H1 (cell line): ENCODE results near the gene NECTIN2. TPM values are rescaled to one million over a fixed set of nuclear protein-coding genes. Genes with fewer than 3 reads are reported as not detected.

Experiments used
- CTCF ChIA-PET: fragments of 300-600 bp; sonication (Branson Sonifier 250); formaldehyde crosslinking; loops from one replicate; lab custom pipeline; 2021; ENCODE audit not compliant: partially characterized antibody; lab: Charles Lee
- POLR2A ChIA-PET: fragments of 300-600 bp; sonication (Branson Sonifier 250); formaldehyde crosslinking; loops from one replicate; lab custom pipeline; 2021; ENCODE audit warnings: inconsistent platforms; ENCODE audit not compliant: partially characterized antibody; lab: Charles Lee
- DNase-seq, 2 experiments: peaks; one replicate each; pipeline versions ENCODE4 v3.0.0 to v3.0.0-alpha.2; 2010 to 2022; ENCODE audit warnings: low spot score in 2 of 2, low read depth in 1 of 2, mixed read lengths in 1 of 2
- FAIRE-seq: peaks from 2 replicates; lab custom pipeline; 2011; peaks lifted over from hg19 to GRCh38; lab: Jason Lieb, UNC
- H2AFZ ChIP-seq: 2 replicates; pipeline ENCODE4 v1.8.1; 2012; ENCODE audit warnings: low read length, inconsistent platforms
- H2AK5ac ChIP-seq: 2 replicates; pipeline ENCODE4 v1.6.1; 2013; ENCODE audit warnings: low read depth, low read length
- H2BK120ac ChIP-seq: replicated peaks from 2 replicates; pipeline ENCODE3; 2013; ENCODE audit warnings: low read depth, low read length, inconsistent platforms
- H2BK12ac ChIP-seq: 2 replicates; pipeline ENCODE4 v1.6.1; 2013; ENCODE audit warnings: low read depth, low read length
- H2BK15ac ChIP-seq: 2 replicates; pipeline ENCODE4 v1.6.1; 2013; ENCODE audit warnings: low read length
- H2BK20ac ChIP-seq: 2 replicates; pipeline ENCODE4 v1.6.1; 2013; ENCODE audit warnings: low read length
- H2BK5ac ChIP-seq: 2 replicates; pipeline ENCODE4 v1.6.1; 2013; ENCODE audit warnings: low read depth, low read length
- H3K14ac ChIP-seq: 2 replicates; pipeline ENCODE4 v1.6.1; 2013; ENCODE audit warnings: inconsistent platforms; ENCODE audit not compliant: insufficient read length
- H3K18ac ChIP-seq: 2 replicates; pipeline ENCODE4 v1.6.1; 2013; ENCODE audit warnings: low read length; ENCODE audit errors: extremely low read depth
- H3K23ac ChIP-seq: 2 replicates; pipeline ENCODE4 v1.6.1; 2013; ENCODE audit warnings: inconsistent platforms; ENCODE audit not compliant: insufficient read length
- H3K23me2 ChIP-seq: 2 replicates; pipeline ENCODE4 v1.6.1; 2013; ENCODE audit warnings: low read depth, low read length
- H3K27ac ChIP-seq: 2 replicates; pipeline ENCODE4 v1.6.1; 2011; ENCODE audit warnings: low read depth, low read length, inconsistent platforms
- H3K27me3 ChIP-seq, 4 experiments: replicated peaks in 1 of 4; 1 replicate in 1 of 4; 2 replicates in 3 of 4; pipeline versions ENCODE4 v1.6.1 to v1.8.1; 2011 to 2013; ENCODE audit warnings: low read length in 3 of 4, mild to moderate bottlenecking in 3 of 4, inconsistent platforms in 2 of 4, mixed read lengths in 2 of 4, moderate library complexity in 1 of 4; ENCODE audit not compliant: control insufficient read depth in 3 of 4, insufficient read depth in 3 of 4; ENCODE audit errors: extremely low read depth in 1 of 4
- H3K36me3 ChIP-seq, 4 experiments: 2 replicates each; pipeline versions ENCODE4 v1.6.1 to v1.8.1; 2011 to 2013; ENCODE audit warnings: mild to moderate bottlenecking in 4 of 4, low read length in 3 of 4, moderate library complexity in 2 of 4, control low read depth in 1 of 4, inconsistent platforms in 1 of 4; ENCODE audit not compliant: insufficient read depth in 4 of 4, control insufficient read depth in 2 of 4
- H3K4ac ChIP-seq: replicated peaks from 2 replicates; pipeline ENCODE3; 2013; ENCODE audit warnings: low read length, low read depth, mixed read lengths, inconsistent platforms; ENCODE audit not compliant: insufficient read length
- H3K4me1 ChIP-seq, 4 experiments: replicated peaks in 1 of 4; 1 replicate in 1 of 4; 2 replicates in 3 of 4; pipeline versions ENCODE4 v1.6.1 to v1.8.1; 2011 to 2013; ENCODE audit warnings: low read length in 3 of 4, inconsistent platforms in 2 of 4, mixed read lengths in 1 of 4; ENCODE audit not compliant: insufficient read depth in 4 of 4, control insufficient read depth in 3 of 4
- H3K4me2 ChIP-seq, 2 experiments: 2 replicates each; pipeline versions ENCODE4 v1.6.1 to v1.8.1; 2011 to 2013; ENCODE audit warnings: low read depth in 2 of 2, low read length in 2 of 2, control low read depth in 1 of 2, inconsistent platforms in 1 of 2, mild to moderate bottlenecking in 1 of 2; ENCODE audit not compliant: insufficient read depth in 1 of 2
- H3K4me3 ChIP-seq, 4 experiments: fragments of 200-600, 300-600 bp in 1 of 4; sonication (generic), shearing (Covaris generic), sonication (Bioruptor Twin) in 1 of 4; 2 replicates each; pipeline versions ENCODE4 v1.5.1 to v1.8.1; 2011 to 2016; ENCODE audit warnings: low read length in 4 of 4, low read depth in 3 of 4, control low read depth in 2 of 4, inconsistent platforms in 2 of 4, mild to moderate bottlenecking in 2 of 4, mixed read lengths in 1 of 4, moderate library complexity in 1 of 4; ENCODE audit not compliant: insufficient read depth in 2 of 4; ENCODE audit errors: extremely low read depth in 1 of 4
- H3K56ac ChIP-seq: replicated peaks from 2 replicates; pipeline ENCODE3; 2013; ENCODE audit warnings: low read depth, mild to moderate bottlenecking, mixed read lengths, low read length, inconsistent platforms; ENCODE audit not compliant: insufficient read length
- H3K79me1 ChIP-seq: 2 replicates; pipeline ENCODE4 v1.6.1; 2013; ENCODE audit warnings: low read depth, low read length, control low read depth
- H3K79me2 ChIP-seq, 2 experiments: 2 replicates each; pipeline versions ENCODE4 v1.6.1 to v1.8.1; 2012 to 2013; ENCODE audit warnings: low read length in 2 of 2, mild to moderate bottlenecking in 2 of 2, inconsistent platforms in 1 of 2; ENCODE audit not compliant: insufficient read depth in 2 of 2, control insufficient read depth in 1 of 2
- H3K9ac ChIP-seq, 4 experiments: replicated peaks in 1 of 4; 1 replicate in 1 of 4; 2 replicates in 3 of 4; pipeline versions ENCODE4 v1.6.1 to v1.8.1; 2011 to 2013; ENCODE audit warnings: low read depth in 3 of 4, low read length in 3 of 4, control low read depth in 2 of 4, mild to moderate bottlenecking in 2 of 4, moderate library complexity in 2 of 4, inconsistent platforms in 1 of 4; ENCODE audit errors: extremely low read depth in 1 of 4
- H3K9me3 ChIP-seq, 2 experiments: 2 replicates each; pipeline versions ENCODE4 v1.6.1 to v1.8.1; 2012 to 2013; ENCODE audit warnings: mild to moderate bottlenecking in 2 of 2, moderate library complexity in 2 of 2, control low read depth in 1 of 2, inconsistent platforms in 1 of 2, low read depth in 1 of 2, low read length in 1 of 2, mixed read lengths in 1 of 2; ENCODE audit not compliant: insufficient read depth in 2 of 2
- H4K20me1 ChIP-seq, 2 experiments: replicated peaks in 1 of 2; 2 replicates each; pipeline versions ENCODE3 to v1.8.1; 2011 to 2013; ENCODE audit warnings: inconsistent platforms in 2 of 2, low read length in 2 of 2, mild to moderate bottlenecking in 1 of 2; ENCODE audit not compliant: insufficient read depth in 2 of 2, control insufficient read depth in 1 of 2
- H4K5ac ChIP-seq: 2 replicates; pipeline ENCODE4 v1.6.1; 2013; ENCODE audit warnings: low read length, low read depth, mixed read lengths, inconsistent platforms; ENCODE audit not compliant: insufficient read length
- H4K8ac ChIP-seq: 2 replicates; pipeline ENCODE4 v1.8.0; 2013; ENCODE audit warnings: mild to moderate bottlenecking, moderate library complexity, low read length, inconsistent platforms; ENCODE audit not compliant: insufficient read depth; ENCODE audit errors: extremely low read depth
- H4K91ac ChIP-seq: replicated peaks from 2 replicates; pipeline ENCODE3; 2013; ENCODE audit warnings: low read length, mixed read lengths, inconsistent platforms; ENCODE audit not compliant: insufficient read length
- CEBPB ChIP-seq: IDR thresholded peaks from 2 replicates; pipeline ENCODE4 v1.6.1; 2012; ENCODE audit warnings: low read depth, low read length
- EZH2 ChIP-seq: fragments of 200-600 bp; sonication (generic); IDR thresholded peaks from 2 replicates; pipeline ENCODE4 v1.7.1; 2012; ENCODE audit warnings: low read depth, mild to moderate bottlenecking, moderate library complexity, low read length, inconsistent platforms; ENCODE audit not compliant: severe bottlenecking
- GABPA ChIP-seq: IDR thresholded peaks from 2 replicates; pipeline ENCODE4 v1.6.1; 2011; ENCODE audit warnings: mild to moderate bottlenecking, low read length, moderate library complexity, borderline replicate concordance; ENCODE audit not compliant: insufficient read depth
- SIN3A ChIP-seq, 2 experiments: IDR thresholded peaks in 1 of 2; conservative IDR thresholded peaks in 1 of 2; 2 replicates each; pipeline ENCODE4 v1.6.1; 2011 to 2012; ENCODE audit warnings: low read length in 2 of 2, improper control_type of control experiment in 1 of 2, low read depth in 1 of 2, mild to moderate bottlenecking in 1 of 2
- WGBS, 2 experiments: shearing (Covaris generic) in 1 of 2; methylation state at CpG; one replicate each; pipeline versions ENCODE4 v1.1.6 to v1.1.7; 2013 to 2015; ENCODE audit warnings: low lambda C conversion rate in 2 of 2, mixed read lengths in 2 of 2, inconsistent platforms in 1 of 2, low coverage in 1 of 2, missing lambda C conversion rate in 1 of 2; ENCODE audit not compliant: insufficient replicate concordance in 2 of 2, insufficient coverage in 1 of 2, insufficient read length in 1 of 2; ENCODE audit errors: extremely low coverage in 1 of 2, missing lambda C conversion rate in 1 of 2; 5-methylcytosine and 5-hydroxymethylcytosine counted together
- polyA plus RNA-seq, 7 experiments: library from polyadenylated mRNA; depleted of rRNA in 3 of 7; stranded (reverse) in 5 of 7; unstranded in 2 of 7; fragments of >200 nt in 5 of 7; fragments of 200-250 nt in 2 of 7; gene quantifications; 1 replicate in 5 of 7; 2 replicates in 1 of 7; 4 replicates in 1 of 7; pipeline versions ENCODE4 v1.2.1 to v1.2.3, GENCODE V29; 2011 to 2013; ENCODE audit warnings: missing spikeins in 2 of 7, mixed read lengths in 2 of 7
- total RNA-seq: library from RNA; stranded (reverse); fragmentation: NEBNext Ultra II Directional; extraction: Animal tissue kit (Norgen Biotek cat#: 25700); gene quantifications from 2 replicates; pipeline ENCODE4 v1.2.1, GENCODE V29; 2021
- TF ChIP-seq, protein P1 (sequence below): IDR thresholded peaks from 2 replicates; pipeline ENCODE4 v1.6.1; 2012; ENCODE audit warnings: inconsistent platforms

The NECTIN2 gene
- total and polyA plus RNA-seq, 2 of the 8 experiments (the other 6 are each of a cell fraction or from before 2014, with no cell fraction given): 184 to 237 TPM

DNA sequence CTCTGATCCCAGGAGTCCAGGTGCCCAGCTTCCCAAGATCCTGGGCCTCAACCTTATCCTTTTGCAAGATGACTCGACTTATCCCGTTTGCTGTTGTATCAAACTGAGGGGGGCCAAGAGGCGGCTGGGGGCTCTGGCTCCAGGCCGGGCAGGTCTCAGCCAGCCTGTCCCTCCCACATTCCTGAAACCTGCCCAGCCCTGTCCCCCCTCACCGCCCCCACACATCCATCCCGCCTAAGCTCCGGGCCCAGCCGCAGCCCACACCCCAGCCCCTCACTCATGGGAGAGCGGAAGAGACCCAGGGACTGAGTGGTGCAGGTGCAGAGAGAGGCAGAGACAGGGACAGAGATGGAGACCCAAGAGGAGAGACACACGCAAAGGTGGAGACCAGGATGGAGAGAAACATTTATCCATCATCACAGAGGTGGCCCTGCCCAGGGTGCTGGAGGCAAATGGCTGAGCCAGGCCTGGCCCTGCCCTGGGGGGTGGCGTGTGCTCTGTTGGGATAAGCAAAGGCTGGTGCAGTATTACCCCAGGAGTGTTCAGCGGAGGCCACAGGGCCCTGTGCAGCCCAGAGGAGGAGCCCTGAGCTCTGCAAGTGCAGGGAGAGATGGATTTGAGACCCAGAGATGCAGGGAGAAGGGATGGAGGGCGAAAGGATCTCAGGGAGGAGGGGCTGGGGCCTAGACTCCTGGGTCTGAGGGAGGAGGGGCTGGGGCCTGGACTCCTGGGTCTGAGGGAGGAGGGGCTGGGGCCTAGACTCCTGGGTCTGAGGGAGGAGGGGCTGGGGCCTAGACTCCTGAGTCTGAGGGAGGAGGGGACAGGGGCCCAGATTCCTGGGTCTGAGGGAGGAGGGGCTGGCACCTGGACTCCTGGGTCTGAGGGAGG is 35.6 kb upstream of the NECTIN2 start:
- H2BK20ac ChIP-seq: no peak overlapping the region
- POLR2A ChIA-PET: interaction anchor here (0.7 to 6.0 kb wide), 14 partner anchors 8 to 159 kb away, joined by 3 to 37 read pairs (median 7); partner anchors contain the start of gene NECTIN2
- no peak overlapping the region for H3K18ac ChIP-seq
- H3K14ac ChIP-seq: no peak overlapping the region
- H3K4ac ChIP-seq: no peak overlapping the region
- no peak overlapping the region for H2AFZ ChIP-seq
- H3K9ac ChIP-seq: peak overlapping the region in 1 of 4 experiments; percentile 34; a peak in 1 of 7 replicates
- 0 out of 2 replicates have a peak overlapping the region, but pooled peaks have one; percentile 29 for H2BK15ac ChIP-seq
- H3K56ac ChIP-seq: no peak overlapping the region
- H3K36me3 ChIP-seq: peaks cover 9 to 29% (median 20%) of the 10 kb centered on the region in 4 experiments; a peak in 5 of 8 replicates
- H3K9me3 ChIP-seq: no peaks in the 10 kb centered on the region
- CTCF ChIA-PET: interaction anchor here (0.7 to 8.5 kb wide), 5 partner anchors 9 to 78 kb away, joined by 3 to 116 read pairs (median 23); no protein-coding TSS in a partner anchor
- no peaks in the 10 kb centered on the region for H3K79me2 ChIP-seq
- H4K5ac ChIP-seq: no peak overlapping the region
- no peak overlapping the region for H2BK120ac ChIP-seq
- peaks cover 4 to 34% (median 21%) of the 10 kb centered on the region in 4 experiments for H3K4me1 ChIP-seq
- no peak overlapping the region for H4K91ac ChIP-seq
- no peak for FAIRE-seq
- peaks cover 2% of the 10 kb centered on the region; the same call in 1 of the 2 replicates for H3K79me1 ChIP-seq
- DNase-seq: no peak
- H3K27ac ChIP-seq: no peak overlapping the region
- WGBS, 2 experiments: 83% methylated on average over 7 of the region's 13 CpGs; no CpG with 5 or more reads in 1 of the 2 experiments
- peaks cover 0 to 2% (median under 1%) of the 10 kb centered on the region in 4 experiments; a peak in 3 of 7 replicates for H3K27me3 ChIP-seq
- no peak overlapping the region; the same call in 1 of the 2 replicates for H4K8ac ChIP-seq
- H2AK5ac ChIP-seq: no peak overlapping the region
- no peak overlapping the region for H2BK5ac ChIP-seq
- no peak overlapping the region for H3K23ac ChIP-seq
- H3K4me3 ChIP-seq: peak overlapping the region in 3 of 4 experiments; percentile 5 to 40 (median 7); a peak in 3 of 8 replicates
- no peak overlapping the region for H2BK12ac ChIP-seq
- peaks cover 8 to 14% of the 10 kb centered on the region in 2 experiments for H4K20me1 ChIP-seq
- peaks cover 5% of the 10 kb centered on the region; the same call in 1 of the 2 replicates for H3K23me2 ChIP-seq
- H3K4me2 ChIP-seq: peak overlapping the region; percentile 52 to 72
- TF ChIP-seq CEBPB (no peak), SIN3A (conservative IDR thresholded peaks at IDR 0.05 in 1 of 2, IDR thresholded peaks at IDR 0.05 in 1 of 2; ENCODE audit: low read depth in 1 of 2, low read length in 2 of 2) (no peak), EZH2 (no peak), GABPA (no peak)
- TF ChIP-seq, protein P1, sequence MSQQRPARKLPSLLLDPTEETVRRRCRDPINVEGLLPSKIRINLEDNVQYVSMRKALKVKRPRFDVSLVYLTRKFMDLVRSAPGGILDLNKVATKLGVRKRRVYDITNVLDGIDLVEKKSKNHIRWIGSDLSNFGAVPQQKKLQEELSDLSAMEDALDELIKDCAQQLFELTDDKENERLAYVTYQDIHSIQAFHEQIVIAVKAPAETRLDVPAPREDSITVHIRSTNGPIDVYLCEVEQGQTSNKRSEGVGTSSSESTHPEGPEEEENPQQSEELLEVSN: no peak
